HEK293 (cell line): ENCODE data around the gene PARK7.
"Not testable (repeated sequence)": the region's sequence is repeated elsewhere in the genome, so short reads cannot be mapped to it uniquely, and the experiment has no call there.

Source experiments
- CTCF ChIA-PET: fragments of 350-600 bp; formaldehyde crosslinking; extraction: SDS; loops from one replicate; lab custom pipeline; 2021; ENCODE audit warnings: antibody characterized with exemption; lab: Yijun Ruan, JAX
- POLR2A ChIA-PET: fragments of 300-600 bp; formaldehyde crosslinking; extraction: SDS; loops from one replicate; lab custom pipeline; 2020; ENCODE audit warnings: antibody characterized with exemption, inconsistent platforms; lab: Yijun Ruan, JAX
- H3K27ac ChIP-seq: fragments of 200-500 bp; sonication (Bioruptor generic); 2 replicates; pipeline ENCODE4 v1.5.1; 2014; ENCODE audit warnings: low read depth, low read length, control low read depth, inconsistent platforms; ENCODE audit errors: extremely low read depth
- H3K36me3 ChIP-seq, 2 experiments: fragments of 200-500 bp in 1 of 2; sonication (Bioruptor generic) in 1 of 2; 1 replicate in 1 of 2; 2 replicates in 1 of 2; pipeline ENCODE4 v1.5.1; 2014 to 2017; ENCODE audit warnings: inconsistent platforms in 2 of 2, low read length in 2 of 2; ENCODE audit not compliant: control insufficient read depth in 2 of 2, insufficient read depth in 1 of 2
- H3K4me1 ChIP-seq: fragments of 200-500 bp; sonication (Bioruptor generic); 2 replicates; pipeline ENCODE4 v1.5.1; 2014; ENCODE audit warnings: mild to moderate bottlenecking, low read length, inconsistent platforms; ENCODE audit not compliant: control insufficient read depth, insufficient read depth
- H3K4me3 ChIP-seq: 2 replicates; pipeline ENCODE4 v1.5.1; 2011; ENCODE audit warnings: low read depth, mild to moderate bottlenecking, control low read depth, low read length, moderate library complexity
- H3K9me3 ChIP-seq: fragments of 200-500 bp; sonication (Bioruptor generic); 2 replicates; pipeline ENCODE4 v1.5.1; 2014; ENCODE audit warnings: low read depth, low read length, inconsistent platforms; ENCODE audit not compliant: control insufficient read depth, insufficient read depth
- KLF10 ChIP-seq: fragments of 450-650 bp; IDR thresholded peaks from 2 replicates; pipeline ENCODE4 v1.5.1; 2018; ENCODE audit warnings: missing biosample characterization, mild to moderate bottlenecking, missing genetic modification characterization
- KLF9 ChIP-seq: fragments of 450-650 bp; formaldehyde crosslinking; IDR thresholded peaks from 2 replicates; pipeline ENCODE4 v1.5.1; 2016; ENCODE audit warnings: missing biosample characterization, missing genetic modification characterization, low read depth
- PRDM2 ChIP-seq: fragments of 450-650 bp; formaldehyde crosslinking; IDR thresholded peaks from 2 replicates; pipeline ENCODE4 v1.5.1; 2016; ENCODE audit warnings: missing biosample characterization, missing genetic modification characterization, borderline replicate concordance
- ZNF114 ChIP-seq: fragments of 450-650 bp; formaldehyde crosslinking; IDR thresholded peaks from 2 replicates; pipeline ENCODE4 v1.5.0; 2017; ENCODE audit warnings: missing biosample characterization, missing genetic modification characterization
- ZNF138 ChIP-seq: fragments of 450-650 bp; formaldehyde crosslinking; IDR thresholded peaks from 2 replicates; pipeline ENCODE4 v1.5.1; 2016; ENCODE audit warnings: missing biosample characterization, missing genetic modification characterization, borderline replicate concordance
- ZNF174 ChIP-seq: fragments of 450-650 bp; formaldehyde crosslinking; IDR thresholded peaks from 2 replicates; pipeline ENCODE4 v1.5.0; 2017; ENCODE audit warnings: missing biosample characterization, mild to moderate bottlenecking, missing genetic modification characterization
- ZNF2 ChIP-seq: fragments of 450-650 bp; formaldehyde crosslinking; IDR thresholded peaks from 2 replicates; pipeline ENCODE4 v1.5.1; 2016; ENCODE audit warnings: missing biosample characterization, missing genetic modification characterization
- ZNF211 ChIP-seq: fragments of 450-650 bp; formaldehyde crosslinking; IDR thresholded peaks from 2 replicates; pipeline ENCODE4 v1.5.1; 2016; ENCODE audit warnings: low read depth, missing biosample characterization, missing genetic modification characterization
- ZNF37A ChIP-seq: fragments of 450-650 bp; IDR thresholded peaks from 2 replicates; pipeline ENCODE4 v1.5.1; 2018; ENCODE audit warnings: missing biosample characterization, missing genetic modification characterization
- ZNF404 ChIP-seq: fragments of 450-650 bp; formaldehyde crosslinking; IDR thresholded peaks from 2 replicates; pipeline ENCODE4 v1.5.1; 2017; ENCODE audit warnings: missing biosample characterization, missing genetic modification characterization
- ZNF555 ChIP-seq: fragments of 450-650 bp; formaldehyde crosslinking; conservative IDR thresholded peaks from 2 replicates; pipeline ENCODE4 v1.5.1; 2017; ENCODE audit warnings: missing biosample characterization, mild to moderate bottlenecking, missing genetic modification characterization, inconsistent platforms
- ZNF610 ChIP-seq: fragments of 450-650 bp; formaldehyde crosslinking; IDR thresholded peaks from 2 replicates; pipeline ENCODE4 v1.5.1; 2016; ENCODE audit warnings: missing biosample characterization, missing genetic modification characterization, borderline replicate concordance
- ZNF621 ChIP-seq: fragments of 450-650 bp; formaldehyde crosslinking; IDR thresholded peaks from 2 replicates; pipeline ENCODE4 v1.5.1; 2017; ENCODE audit warnings: missing biosample characterization, missing genetic modification characterization
- ZNF747 ChIP-seq: fragments of 450-650 bp; formaldehyde crosslinking; IDR thresholded peaks from 2 replicates; pipeline ENCODE4 v1.5.1; 2016; ENCODE audit warnings: missing biosample characterization, missing genetic modification characterization
- ZNF76 ChIP-seq: fragments of 450-650 bp; formaldehyde crosslinking; IDR thresholded peaks from 2 replicates; pipeline ENCODE4; 2016; ENCODE audit warnings: low read depth, missing biosample characterization, missing genetic modification characterization, borderline replicate concordance
- ZNF785 ChIP-seq: fragments of 450-650 bp; formaldehyde crosslinking; IDR thresholded peaks from 2 replicates; pipeline ENCODE4 v1.5.1; 2016; ENCODE audit warnings: missing biosample characterization, missing genetic modification characterization
- ZNF791 ChIP-seq: fragments of 450-650 bp; formaldehyde crosslinking; IDR thresholded peaks from 2 replicates; pipeline ENCODE4 v1.5.1; 2016; ENCODE audit warnings: missing biosample characterization, missing genetic modification characterization
- TF ChIP-seq, protein P1 (sequence below): fragments of 450-650 bp; formaldehyde crosslinking; IDR thresholded peaks from 2 replicates; pipeline ENCODE4 v1.5.1; 2016; ENCODE audit warnings: missing biosample characterization, missing genetic modification characterization, borderline replicate concordance

PARK7 gene

DNA sequence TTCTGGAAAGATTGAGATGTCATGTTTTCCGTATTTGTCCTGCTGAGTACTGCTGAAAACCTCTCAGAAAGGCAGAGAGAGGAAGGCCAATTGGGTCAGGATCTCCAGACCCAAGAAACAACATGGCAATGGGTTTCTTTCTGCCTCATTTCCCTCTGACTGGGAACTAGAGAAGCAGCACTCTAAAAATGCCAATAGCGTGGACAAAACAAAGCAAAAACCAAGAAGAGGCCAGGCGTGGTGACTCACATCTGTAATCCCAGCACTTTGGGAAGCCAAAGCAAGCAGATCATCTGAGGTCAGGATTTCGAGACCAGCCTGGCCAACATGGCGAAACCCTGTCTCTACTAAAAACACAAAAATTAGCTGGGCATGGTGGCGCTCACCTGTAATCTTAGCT is 39.2 kb upstream of the PARK7 start:
- no peak overlapping the region for H3K27ac ChIP-seq
- H3K9me3 ChIP-seq = no peaks in the 10 kb centered on the region
- TF ChIP-seq ZNF621 (tag by site-specific recombination) (no peak), ZNF37A (tag by site-specific recombination) (no peak), ZNF555 (tag by site-specific recombination) (no peak), KLF9 (tag by site-specific recombination) (no peak), ZNF747 (tag by site-specific recombination) (no peak), ZNF785 (tag by site-specific recombination) (no peak), ZNF76 (no peak), ZNF610 (tag by site-specific recombination) (no peak), ZNF211 (tag by site-specific recombination) (no peak), KLF10 (tag by site-specific recombination) (no peak), ZNF2 (tag by site-specific recombination) (no peak), ZNF791 (tag by site-specific recombination) (no peak), PRDM2 (tag by site-specific recombination) (no peak), ZNF114 (tag by site-specific recombination) (no peak), ZNF404 (no peak), ZNF174 (no peak), ZNF138 (tag by site-specific recombination) (no peak)
- TF ChIP-seq, protein P1, sequence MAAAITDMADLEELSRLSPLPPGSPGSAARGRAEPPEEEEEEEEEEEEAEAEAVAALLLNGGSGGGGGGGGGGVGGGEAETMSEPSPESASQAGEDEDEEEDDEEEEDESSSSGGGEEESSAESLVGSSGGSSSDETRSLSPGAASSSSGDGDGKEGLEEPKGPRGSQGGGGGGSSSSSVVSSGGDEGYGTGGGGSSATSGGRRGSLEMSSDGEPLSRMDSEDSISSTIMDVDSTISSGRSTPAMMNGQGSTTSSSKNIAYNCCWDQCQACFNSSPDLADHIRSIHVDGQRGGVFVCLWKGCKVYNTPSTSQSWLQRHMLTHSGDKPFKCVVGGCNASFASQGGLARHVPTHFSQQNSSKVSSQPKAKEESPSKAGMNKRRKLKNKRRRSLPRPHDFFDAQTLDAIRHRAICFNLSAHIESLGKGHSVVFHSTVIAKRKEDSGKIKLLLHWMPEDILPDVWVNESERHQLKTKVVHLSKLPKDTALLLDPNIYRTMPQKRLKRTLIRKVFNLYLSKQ (tag by site-specific recombination) = no peak
- CTCF ChIA-PET = no interaction called here
- H3K4me1 ChIP-seq = no peaks in the 10 kb centered on the region
- H3K36me3 ChIP-seq = no peaks in the 10 kb centered on the region
- H3K4me3 ChIP-seq = no peak overlapping the region
- POLR2A ChIA-PET = no interaction called here

DNA sequence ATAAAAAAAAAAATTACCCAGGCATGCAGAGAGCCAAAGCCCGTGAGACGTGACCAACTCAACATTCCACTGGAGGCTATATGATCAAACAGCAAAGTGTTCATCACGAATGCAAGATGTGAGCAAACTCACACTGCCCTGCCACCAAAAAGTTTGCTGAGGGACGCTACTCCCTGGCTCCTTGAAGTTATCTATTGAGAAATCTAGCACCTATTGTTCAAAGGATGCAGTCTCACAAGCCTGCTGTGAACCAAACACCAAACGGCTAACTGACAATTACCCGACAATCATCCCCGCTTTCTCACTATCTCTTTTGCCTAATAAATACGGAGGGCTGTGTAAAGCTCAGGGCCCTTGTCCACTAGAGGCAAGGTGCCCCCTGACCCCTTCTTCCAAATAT is 34.5 kb upstream of the PARK7 start:
- H3K4me3 ChIP-seq, POLR2A ChIA-PET, H3K36me3 ChIP-seq, H3K4me1 ChIP-seq, H3K27ac ChIP-seq, H3K9me3 ChIP-seq: not testable (repeated sequence)
- CTCF ChIA-PET = interaction anchor here (0.7 to 1.0 kb wide), 2 partner anchors 23 to 175 kb away, joined by 3 to 4 read pairs; no protein-coding TSS in a partner anchor
